ENCODE data around the gene DIPK1B.
A peak's percentile ranks its signal among the peaks of the same experiment; 100 is the strongest.

Gene DIPK1B

DNA sequence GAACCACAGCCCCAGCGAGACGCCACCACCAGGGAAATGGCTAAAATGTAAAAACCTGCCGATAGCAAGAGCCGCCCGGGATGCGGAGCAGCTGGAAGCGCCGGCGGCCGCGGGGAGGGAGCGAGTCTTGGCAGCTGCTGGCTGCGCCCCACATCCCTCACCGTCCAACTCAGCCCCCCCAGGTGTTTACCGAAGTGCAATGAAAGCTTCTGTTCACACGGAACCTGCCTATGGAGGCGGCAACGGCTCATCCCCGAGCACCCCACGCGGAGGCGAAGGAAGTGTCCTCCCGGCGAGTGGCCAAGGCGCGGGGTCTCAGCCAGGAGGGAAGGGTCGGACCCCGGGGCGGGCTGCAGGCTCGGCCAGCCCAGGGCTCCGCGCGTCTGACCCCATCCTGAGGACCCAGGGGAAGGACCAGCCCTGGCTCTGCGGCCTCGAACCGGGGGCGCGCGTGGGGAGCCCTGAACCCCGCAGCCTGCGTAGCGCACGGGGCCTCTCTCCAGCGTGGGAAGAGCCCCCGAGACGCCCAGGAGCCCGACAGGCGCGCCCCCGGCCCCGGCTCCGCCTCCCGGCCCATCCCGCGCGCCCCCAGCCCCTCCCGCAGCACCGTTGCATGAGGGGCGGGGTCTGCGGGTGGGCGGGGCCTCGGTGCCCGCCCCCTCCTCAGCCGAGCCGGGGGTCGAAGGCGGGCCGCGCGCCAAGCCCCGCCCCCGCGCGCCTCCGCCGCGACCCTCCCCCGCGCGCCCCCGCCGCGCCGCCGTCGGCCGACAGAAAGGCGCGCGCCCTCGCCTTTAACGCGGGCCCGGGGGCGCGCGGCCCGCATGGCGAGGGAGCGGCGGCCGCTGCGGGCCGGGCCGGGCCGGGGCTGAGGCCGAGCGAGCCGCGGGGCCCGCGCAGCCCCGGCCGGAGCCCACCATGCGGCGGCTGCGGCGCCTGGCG, at the start of gene DIPK1B:
Gene DIPK1B, plus strand, starts transcription at position 822 of the 939 bp plus-strand sequence. Its CDS starts 94 bp downstream, at position 916.
- peak; percentile 55 for DNase-seq (ENCODE audit: low read depth, low spot score)

DNA sequence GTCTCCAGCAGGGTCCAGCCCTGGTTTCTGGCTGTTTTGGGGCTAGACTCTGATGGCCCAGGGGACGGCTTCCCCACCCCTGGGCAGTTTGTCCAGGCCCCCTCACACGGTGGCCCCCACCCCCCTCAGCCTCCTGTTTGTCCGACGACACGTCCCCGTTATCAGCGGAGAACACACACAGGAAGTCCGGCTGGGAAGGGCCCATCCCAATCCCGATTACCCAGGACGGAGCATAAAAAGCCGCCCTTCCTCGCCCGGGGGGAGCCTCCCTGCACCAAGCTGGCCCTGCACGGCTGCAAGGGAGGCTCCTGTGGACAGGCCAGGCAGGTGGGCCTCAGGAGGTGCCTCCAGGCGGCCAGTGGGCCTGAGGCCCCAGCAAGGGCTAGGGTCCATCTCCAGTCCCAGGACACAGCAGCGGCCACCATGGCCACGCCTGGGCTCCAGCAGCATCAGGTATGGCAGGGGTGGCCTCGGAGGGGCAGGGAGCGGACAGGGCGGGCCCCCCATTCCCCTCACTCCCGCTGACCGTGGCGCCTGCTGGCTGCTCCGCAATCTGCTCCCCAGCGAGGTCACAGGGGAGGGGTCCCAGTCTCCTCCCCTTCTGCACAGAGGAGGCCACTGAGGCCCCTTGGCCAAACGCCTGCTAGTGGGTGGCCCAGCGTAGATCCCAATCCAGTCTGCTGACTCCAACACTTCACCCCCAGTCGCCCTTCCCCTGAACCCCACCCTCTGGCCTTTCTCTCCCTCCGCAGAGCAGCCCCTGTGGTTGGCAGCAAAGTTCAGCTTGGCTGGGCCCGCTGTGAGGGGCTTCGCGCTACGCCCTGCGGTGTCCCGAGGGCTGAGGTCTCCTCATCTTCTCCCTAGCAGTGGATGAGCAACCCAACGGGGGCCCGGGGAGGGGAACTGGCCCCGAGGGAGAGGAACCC, 49.5 kb upstream of the DIPK1B start, which contains the start of gene EGFL7:
Gene EGFL7, plus strand, starts transcription at position 261 of the 926 bp plus-strand sequence. CDS start 5,367 bp downstream, outside the sequence.
- no peak for DNase-seq (ENCODE audit: low read depth, low spot score)

DNA sequence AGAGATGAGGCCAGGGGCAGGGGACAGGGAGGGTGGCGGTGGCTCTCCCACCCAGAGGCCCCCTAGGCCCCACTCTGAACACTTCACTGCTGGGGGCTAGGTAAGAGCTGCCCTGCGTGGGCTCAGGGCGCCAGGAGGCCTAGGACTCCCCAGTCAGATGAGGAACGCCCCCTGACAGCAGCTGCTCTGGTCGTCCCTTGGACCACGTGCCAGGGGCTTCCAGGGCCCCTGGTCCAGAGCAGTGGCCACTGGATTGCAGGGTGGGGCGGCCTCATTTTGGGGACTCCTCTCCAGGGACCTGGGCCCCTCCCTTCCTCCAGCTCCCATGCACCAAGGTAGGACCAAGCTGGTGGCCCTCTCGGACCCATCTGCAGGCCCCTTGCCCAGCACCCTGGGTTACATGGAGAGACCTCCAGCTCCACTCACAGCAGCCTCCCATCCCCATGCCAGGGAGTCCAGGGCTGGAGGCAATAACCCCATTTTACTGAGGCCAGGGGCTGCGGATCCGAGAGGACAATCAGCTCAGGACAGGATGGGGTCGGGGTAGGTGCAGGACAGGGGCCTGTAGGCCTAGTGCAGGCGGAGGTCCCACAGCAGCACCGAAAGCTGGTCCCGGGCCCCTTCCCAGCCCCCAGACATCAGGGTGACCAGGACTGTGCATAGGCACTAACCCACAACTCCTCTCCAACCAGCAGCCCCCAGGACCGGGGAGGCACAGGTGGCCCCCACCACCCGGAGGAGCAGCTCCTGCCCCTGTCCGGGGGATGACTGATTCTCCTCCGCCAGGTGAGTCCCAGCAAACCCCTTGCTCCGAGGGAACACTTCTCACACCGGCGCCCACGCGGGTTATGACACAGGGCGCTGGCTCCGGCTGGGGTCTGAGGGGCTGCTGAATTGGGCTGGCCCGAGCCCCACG, 48.1 kb upstream of the DIPK1B start:
- no peak for DNase-seq (ENCODE audit: low read depth, low spot score)

DNA sequence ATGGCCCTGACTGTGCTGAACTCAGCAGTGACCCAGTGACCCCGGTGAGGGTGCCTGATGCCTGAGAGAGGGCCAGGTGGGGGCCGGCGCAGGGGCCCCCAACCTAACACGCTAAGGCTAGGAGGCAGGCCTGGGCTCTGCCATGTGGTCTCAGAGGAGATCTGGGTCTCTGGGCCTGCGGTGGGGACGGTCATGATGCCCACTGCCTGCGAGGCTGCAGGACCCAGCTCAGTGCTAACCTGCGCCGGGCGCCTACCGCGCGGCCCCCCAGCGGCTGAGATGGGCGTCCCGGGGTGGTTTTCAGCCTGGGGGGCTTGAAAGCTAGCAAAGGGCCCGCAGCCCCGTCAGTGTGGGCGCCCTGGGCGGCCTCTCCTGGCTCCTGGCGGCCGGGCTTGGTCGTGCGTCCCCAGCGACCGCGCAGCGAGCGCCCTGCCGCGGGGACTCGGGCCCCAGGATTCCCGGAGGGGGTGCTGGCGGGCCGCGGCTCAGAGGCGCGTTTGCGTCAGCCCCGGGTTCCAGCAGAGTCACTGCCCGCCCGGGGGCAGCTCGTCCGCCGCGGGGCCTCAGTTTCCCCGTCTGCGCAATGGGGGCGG, 47.2 kb upstream of the DIPK1B start:
- peak; percentile 47 for DNase-seq (ENCODE audit: low read depth, low spot score)

DNA sequence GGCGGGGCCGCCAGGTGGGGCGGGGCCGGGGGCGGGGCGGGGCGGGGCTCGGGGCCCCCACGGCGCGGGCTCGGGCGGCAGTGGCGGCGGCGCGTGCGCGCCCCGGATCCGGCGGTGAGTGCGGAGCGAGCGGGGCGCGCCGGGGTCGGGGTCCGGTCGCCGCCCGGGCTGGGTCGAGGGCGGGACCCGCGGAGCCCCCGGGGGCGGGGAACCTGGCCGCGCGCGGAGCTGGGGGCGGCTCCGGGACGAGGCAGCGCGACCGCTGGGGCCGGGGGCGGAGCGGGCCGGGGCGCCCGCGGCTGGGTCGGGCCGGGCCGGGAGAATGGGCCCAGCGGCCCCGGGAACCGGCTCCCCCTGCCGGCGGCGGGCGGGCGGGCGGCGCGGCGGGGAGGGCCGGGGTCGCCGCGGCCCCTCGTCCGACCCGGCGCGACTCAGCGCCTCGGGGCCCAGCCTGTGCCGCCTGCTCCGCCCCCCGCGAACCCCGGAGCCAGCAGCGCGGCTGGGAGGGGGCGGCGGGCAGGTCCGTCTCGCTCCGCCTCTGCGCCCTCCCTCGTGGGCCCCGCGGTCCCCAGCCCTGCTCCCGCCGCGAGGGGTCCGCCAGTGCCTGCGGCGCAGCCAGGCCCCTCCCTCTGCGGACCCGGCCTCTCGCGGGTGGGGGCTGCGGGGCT, 46.5 kb upstream of the DIPK1B start:
- peak; percentile 37 for DNase-seq (ENCODE audit: low read depth, low spot score)

DNA sequence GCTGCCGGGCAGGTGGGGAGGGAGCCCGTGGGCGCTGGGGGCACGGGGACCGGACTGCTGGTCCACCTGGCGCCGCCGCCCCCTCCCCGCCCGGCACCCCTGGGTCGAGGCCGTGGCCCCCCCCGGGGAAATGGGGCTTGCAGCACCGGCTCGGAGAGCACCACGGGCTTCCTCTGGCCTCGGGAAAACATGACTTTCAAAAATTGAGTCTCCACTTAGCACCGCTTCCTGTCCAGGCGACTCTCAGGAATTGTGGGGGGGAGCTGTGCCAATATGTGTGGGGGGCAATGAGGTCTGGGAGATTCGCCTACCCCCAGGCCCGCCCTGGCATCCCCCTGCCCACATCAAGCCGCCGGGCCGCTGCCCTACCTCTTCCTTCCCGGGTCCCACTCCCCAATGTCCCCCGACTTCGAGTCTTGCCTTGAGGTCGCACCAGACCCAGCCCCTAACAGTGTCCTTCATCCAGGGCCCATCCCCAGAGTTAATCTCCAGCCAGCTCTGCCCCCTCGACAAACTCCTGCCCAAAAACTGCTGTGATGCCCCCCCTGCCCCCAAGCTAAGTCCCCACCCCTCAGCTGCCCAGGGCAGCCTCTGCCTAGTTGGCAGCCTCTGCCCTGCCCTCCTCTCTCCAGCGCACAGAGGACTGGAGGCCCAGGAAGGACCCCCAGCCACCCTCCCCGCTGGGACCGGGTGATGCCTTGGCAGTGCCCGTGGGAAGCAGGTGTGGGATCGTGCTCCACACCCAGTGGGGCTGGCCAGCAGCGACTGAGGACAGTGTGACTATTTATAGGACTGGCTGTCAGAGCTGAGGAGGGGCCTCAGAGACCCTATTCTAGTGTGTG, 45.8 kb upstream of the DIPK1B start:
- no peak for DNase-seq (ENCODE audit: low read depth, low spot score)

DNA sequence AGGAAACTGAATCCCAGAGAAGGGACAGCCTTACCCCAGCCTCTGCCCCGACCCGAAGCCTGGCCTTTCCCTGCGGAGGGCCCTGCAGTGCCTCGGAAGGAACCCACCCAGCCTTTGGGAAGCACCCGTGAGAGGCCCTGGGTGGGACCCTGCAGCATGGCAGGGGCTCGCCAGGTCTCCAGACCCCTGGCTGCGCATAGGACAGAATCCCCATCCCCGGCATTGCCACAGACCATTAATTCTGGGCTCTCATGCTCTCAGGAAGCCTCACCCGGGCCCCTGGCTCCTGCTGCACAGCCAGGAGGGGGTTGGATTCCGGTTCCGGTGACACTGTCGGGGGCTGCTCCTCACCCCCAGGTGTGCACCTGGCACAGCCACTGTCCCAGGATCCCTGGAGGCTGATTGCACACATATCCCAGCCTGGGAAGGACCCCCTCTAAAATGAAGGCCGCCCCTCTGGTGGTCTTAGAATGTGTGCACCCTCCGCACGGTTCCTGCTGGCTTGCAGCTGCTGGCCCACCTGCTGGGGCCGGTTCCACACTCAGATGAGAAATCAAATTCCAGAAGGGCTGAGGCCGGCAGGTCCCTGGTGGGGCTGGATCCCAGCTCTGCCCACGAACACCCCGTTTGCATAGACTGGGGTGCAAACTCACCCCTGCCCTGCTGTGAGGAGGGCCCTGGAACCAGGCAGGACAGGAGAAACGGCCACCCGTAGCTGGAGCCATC, 45.0 kb upstream of the DIPK1B start:
- DNase-seq (ENCODE audit: low read depth, low spot score), result no peak

DNA sequence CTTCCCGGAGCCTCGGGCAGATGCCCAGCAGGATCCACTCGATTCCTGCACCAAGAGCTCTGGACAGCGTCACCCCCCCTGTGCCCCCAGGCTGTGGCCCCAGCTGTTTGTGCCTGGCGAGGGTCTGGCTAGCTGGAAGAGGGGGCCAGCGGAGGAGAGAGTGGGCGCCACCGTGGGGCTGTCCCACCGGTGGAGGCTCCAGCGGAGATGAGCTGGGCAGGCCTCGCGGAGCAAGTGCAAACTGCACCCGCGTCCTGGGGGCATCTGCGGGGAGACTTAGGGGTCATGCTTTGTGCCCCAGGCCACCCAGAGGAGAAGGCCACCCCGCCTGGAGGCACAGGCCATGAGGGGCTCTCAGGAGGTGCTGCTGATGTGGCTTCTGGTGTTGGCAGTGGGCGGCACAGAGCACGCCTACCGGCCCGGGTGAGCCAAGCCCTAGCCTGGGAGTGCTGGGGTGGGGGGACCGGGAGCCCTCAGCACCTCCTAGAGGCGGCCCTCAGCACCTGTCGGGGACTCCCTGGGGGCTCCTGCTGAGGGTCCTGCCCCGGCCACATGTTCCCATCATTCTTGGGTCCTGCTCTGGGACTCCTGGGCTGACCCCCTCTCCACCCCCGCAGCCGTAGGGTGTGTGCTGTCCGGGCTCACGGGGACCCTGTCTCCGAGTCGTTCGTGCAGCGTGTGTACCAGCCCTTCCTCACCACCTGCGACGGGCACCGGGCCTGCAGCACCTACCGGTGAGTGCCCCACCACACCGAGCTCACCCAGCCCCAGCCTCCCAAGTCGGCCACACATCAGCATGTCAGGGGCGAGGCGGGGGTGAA, 44.2 kb upstream of the DIPK1B start:
- no peak for DNase-seq (ENCODE audit: low read depth, low spot score)

DNA sequence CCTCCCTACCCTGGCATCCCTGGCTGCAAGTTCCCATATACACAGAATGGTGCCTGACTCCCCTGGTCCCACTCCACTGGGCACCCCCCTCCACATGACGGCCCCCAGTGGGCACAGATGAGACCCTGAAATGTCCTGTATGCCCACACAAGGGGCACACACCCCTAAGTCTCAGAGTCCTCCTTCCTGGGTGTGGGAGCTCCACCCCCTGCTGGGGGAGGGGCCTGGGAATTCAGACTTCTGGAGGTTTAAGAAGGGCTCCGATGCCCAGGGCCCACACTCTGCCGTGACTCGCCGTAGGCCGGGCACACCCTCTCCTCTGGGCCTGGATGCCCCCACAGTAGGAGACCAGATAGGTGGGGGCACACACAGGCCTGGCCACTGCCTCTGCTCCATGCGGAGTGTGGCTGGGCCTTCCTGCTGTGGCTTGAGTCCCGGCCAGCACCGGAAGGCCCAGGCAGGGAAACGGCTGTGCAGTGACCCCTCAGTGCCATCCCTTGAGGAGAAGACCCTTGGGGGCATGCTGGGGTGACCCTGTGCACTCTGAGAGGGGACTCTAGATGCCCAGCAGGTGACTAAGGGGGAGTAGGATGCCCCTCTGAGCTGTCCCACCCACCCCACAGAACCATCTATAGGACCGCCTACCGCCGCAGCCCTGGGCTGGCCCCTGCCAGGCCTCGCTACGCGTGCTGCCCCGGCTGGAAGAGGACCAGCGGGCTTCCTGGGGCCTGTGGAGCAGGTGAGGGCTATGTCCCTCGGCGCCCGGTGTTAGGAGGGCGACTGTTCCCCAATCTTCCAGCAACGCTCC, 43.2 kb upstream of the DIPK1B start:
- DNase-seq (ENCODE audit: low read depth, low spot score), result peak; percentile 26

DNA sequence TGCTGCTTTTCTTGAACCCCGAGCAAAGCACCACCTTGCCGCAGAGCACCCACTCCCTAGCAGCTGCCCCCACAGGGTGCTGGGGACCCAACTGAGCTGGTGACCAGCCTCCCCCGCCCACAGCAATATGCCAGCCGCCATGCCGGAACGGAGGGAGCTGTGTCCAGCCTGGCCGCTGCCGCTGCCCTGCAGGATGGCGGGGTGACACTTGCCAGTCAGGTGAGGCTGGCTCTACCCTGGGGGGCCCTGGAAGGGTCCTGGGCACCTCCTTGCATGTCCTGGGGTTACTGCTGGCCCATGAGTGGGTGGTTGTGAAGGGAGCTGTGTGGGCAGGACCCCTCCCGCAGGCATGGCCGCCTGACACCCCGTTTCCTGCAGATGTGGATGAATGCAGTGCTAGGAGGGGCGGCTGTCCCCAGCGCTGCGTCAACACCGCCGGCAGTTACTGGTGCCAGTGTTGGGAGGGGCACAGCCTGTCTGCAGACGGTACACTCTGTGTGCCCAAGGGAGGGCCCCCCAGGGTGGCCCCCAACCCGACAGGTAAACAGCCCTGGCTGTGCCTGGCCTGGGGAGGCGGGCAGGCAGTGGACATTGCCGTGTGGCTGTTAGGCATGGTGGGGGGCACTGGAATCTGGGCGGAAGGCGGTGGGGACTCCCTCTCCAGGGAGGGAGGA, 42.4 kb upstream of the DIPK1B start:
- no peak for DNase-seq (ENCODE audit: low read depth, low spot score)

DNA sequence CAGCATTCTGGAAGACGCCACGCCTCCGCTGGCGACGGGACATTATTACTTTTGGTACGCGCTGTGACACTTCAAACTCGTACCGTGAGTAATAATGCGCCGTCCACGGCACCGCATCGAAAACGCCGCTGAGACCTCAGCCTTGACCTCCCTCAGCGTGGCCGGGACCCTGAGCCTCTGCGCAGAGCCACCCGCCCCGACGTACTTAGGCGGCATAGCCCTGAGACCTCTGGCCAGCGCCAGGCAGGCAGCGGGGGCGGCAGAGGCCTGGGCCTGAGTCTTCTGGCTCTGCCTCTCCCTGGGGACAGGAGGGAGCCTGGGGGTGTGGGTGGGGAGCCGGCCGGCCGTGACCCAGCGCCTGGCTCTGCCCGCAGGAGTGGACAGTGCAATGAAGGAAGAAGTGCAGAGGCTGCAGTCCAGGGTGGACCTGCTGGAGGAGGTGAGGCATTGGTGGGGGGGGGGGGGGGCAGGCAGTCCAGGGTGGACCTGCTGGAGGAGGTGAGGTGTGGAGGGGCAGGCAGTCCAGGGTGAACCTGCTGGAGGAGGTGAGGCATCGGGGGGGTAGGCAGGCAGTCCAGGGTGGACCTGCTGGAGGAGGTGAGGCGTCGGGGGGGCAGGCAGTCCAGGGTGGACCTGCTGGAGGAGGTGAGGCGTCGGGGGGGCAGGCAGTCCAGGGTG, 41.7 kb upstream of the DIPK1B start:
- no peak for DNase-seq (ENCODE audit: low read depth, low spot score)

DNA sequence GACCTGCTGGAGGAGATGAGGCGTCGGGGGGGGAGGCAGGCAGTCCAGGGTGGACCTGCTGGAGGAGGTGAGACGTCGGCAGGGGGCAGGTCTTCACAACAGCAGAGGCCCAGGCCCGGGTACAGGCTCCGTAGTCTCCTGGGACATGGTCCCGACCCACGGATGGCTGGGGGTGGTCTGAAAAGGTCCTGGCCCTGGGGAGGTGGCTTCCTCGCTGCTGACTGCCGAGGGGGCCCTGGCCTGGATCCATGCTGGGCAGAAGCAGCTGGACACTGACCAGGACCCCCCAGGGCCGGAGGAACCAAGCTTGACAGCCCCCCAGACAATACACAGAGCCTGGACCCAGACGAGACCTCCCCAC, 41.1 kb upstream of the DIPK1B start:
- no peak for DNase-seq (ENCODE audit: low read depth, low spot score)

DNA sequence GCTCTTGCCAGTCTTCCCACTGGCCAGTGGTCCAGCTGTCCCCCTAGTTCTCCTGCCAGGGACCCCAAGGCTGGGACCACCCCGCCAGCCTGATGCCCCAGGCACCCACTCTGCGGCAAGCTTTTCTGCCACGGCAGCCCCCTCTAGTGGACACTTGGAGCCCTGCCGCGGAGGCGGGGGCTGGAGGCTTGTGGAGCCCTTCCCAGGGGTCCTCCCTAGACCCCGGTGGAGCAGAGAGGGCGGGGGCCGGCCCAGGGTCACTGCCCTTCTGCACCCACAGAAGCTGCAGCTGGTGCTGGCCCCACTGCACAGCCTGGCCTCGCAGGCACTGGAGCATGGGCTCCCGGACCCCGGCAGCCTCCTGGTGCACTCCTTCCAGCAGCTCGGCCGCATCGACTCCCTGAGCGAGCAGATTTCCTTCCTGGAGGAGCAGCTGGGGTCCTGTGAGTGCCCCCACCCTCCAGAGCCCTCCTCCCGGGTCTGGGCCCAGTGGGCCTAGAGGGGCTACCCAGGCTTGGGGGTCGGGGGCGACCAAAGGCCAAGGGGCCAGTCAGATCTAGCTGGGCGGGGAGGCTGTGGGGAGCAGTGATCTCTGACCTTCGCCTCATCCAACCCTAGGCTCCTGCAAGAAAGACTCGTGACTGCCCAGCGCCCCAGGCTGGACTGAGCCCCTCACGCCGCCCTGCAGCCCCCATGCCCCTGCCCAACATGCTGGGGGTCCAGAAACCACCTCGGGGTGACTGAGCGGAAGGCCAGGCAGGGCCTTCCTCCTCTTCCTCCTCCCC, 40.5 kb upstream of the DIPK1B start:
- DNase-seq (ENCODE audit: low read depth, low spot score), result peak; percentile 48

DNA sequence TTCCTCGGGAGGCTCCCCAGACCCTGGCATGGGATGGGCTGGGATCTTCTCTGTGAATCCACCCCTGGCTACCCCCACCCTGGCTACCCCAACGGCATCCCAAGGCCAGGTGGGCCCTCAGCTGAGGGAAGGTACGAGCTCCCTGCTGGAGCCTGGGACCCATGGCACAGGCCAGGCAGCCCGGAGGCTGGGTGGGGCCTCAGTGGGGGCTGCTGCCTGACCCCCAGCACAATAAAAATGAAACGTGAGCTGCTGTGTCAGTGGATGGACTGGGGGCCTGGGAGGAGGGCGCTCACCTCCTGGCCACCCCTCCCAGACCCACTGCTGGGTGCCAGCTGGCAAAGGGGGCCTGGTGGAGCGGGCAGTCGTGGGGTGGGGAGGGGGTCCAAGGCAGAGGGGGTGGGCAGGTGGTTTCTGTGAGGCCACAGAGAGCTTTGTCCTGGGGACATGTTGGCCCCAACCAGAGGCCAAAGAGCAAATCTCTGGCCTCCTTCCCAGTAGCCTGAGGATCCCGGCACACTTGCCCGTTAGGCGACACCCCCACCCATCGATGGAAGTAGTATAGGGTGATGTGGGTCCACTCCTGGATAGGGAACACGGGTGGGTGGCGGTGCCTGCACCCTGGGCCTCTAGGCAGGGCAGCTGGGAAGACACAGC, 39.8 kb upstream of the DIPK1B start:
- no peak for DNase-seq (ENCODE audit: low read depth, low spot score)
